ENCODE data around the gene TRIM33.
"Not testable (repeated sequence)": the region's sequence is repeated elsewhere in the genome, so short reads cannot be mapped to it uniquely, and the experiment has no call there.

The TRIM33 gene

GRCh38 chr1:114395863-114396262 is 115.1 kb downstream of the TRIM33 start:
- Histone ChIP-seq H3K4me1 (peaks cover 0 to 8% (median 0%) of the 10 kb centered on the region in 10 experiments; a peak in 1 of 20 replicates), H4K20me1 (no peaks in the 10 kb centered on the region), H3K4me3 (no peak overlapping the region), H3K4me2 (no peak overlapping the region), H3K36me3 (peaks cover 70 to 100% (median 95%) of the 10 kb centered on the region in 11 experiments), H3K9ac (no peak overlapping the region), H3K27ac (no peak overlapping the region), H3K9me3 (replicated peaks in 1 of 11) (peaks cover 0 to under 1% (median 0%) of the 10 kb centered on the region in 11 experiments; a peak in 2 of 22 replicates), H3K27me3 (no peaks in the 10 kb centered on the region)
- TF ChIP-seq Cebpa-rat (IDR thresholded peaks at IDR 0.05): no peak

- no peak for TF ChIP-seq Cebpa-rat (IDR thresholded peaks at IDR 0.05)
- Histone ChIP-seq H3K9me3 (replicated peaks in 1 of 11) (peaks cover 16 to 40% (median 29%) of the 10 kb centered on the region in 11 experiments), H3K27ac (no peak overlapping the region), H3K4me3 (no peak overlapping the region), H3K27me3 (no peaks in the 10 kb centered on the region), H4K20me1 (no peaks in the 10 kb centered on the region), H3K4me1 (no peaks in the 10 kb centered on the region), H3K36me3 (peaks cover 48 to 73% (median 62%) of the 10 kb centered on the region in 11 experiments), H3K4me2 (no peak overlapping the region), H3K9ac (no peak overlapping the region)
Observed at GRCh38 chr1:114390960-114391359, 120.0 kb downstream of the TRIM33 start.

GRCh38 chr1:114390361-114390760 is 120.6 kb downstream of the TRIM33 start:
- no peak overlapping the region for H3K4me3 ChIP-seq
- peaks cover 47 to 71% (median 60%) of the 10 kb centered on the region in 11 experiments for H3K36me3 ChIP-seq
- no peak overlapping the region for H3K4me2 ChIP-seq
- no peaks in the 10 kb centered on the region for H3K27me3 ChIP-seq
- peaks cover 22 to 46% (median 35%) of the 10 kb centered on the region in 11 experiments for H3K9me3 ChIP-seq (replicated peaks in 1 of 11)
- H4K20me1 ChIP-seq: no peaks in the 10 kb centered on the region
- no peak overlapping the region for H3K9ac ChIP-seq
- no peaks in the 10 kb centered on the region for H3K4me1 ChIP-seq
- TF ChIP-seq Cebpa-rat (IDR thresholded peaks at IDR 0.05): no peak
- no peak overlapping the region for H3K27ac ChIP-seq

- H3K36me3 ChIP-seq: peaks cover 29 to 52% (median 43%) of the 10 kb centered on the region in 11 experiments
- no peaks in the 10 kb centered on the region for H3K27me3 ChIP-seq
- H4K20me1 ChIP-seq: no peaks in the 10 kb centered on the region
- H3K4me2 ChIP-seq: no peak overlapping the region
- H3K4me3 ChIP-seq: no peak overlapping the region
- H3K27ac ChIP-seq: no peak overlapping the region
- no peaks in the 10 kb centered on the region for H3K4me1 ChIP-seq
- H3K9ac ChIP-seq: no peak overlapping the region
- no peak for TF ChIP-seq Cebpa-rat (IDR thresholded peaks at IDR 0.05)
- H3K9me3 ChIP-seq (replicated peaks in 1 of 11): peaks cover 40 to 63% (median 52%) of the 10 kb centered on the region in 11 experiments
Observed at GRCh38 chr1:114388432-114389003, 122.5 kb downstream of the TRIM33 start.

- not testable (repeated sequence) for H3K4me1 ChIP-seq, H4K20me1 ChIP-seq, H3K9ac ChIP-seq, H3K27ac ChIP-seq, H3K27me3 ChIP-seq, H3K4me2 ChIP-seq, H3K4me3 ChIP-seq
- Histone ChIP-seq H3K9me3 (replicated peaks in 1 of 11) (peaks cover 40 to 68% (median 52%) of the 10 kb centered on the region in 11 experiments), H3K36me3 (peaks cover 21 to 43% (median 34%) of the 10 kb centered on the region in 11 experiments)
Observed at GRCh38 chr1:114387585-114387984, 123.4 kb downstream of the TRIM33 start.

- Histone ChIP-seq H4K20me1 (no peaks in the 10 kb centered on the region), H3K9me3 (replicated peaks in 1 of 11) (peaks cover 40 to 68% (median 52%) of the 10 kb centered on the region in 11 experiments), H3K9ac (no peak overlapping the region), H3K4me2 (no peak overlapping the region), H3K27ac (no peak overlapping the region), H3K27me3 (no peaks in the 10 kb centered on the region), H3K36me3 (peaks cover 16 to 37% (median 28%) of the 10 kb centered on the region in 11 experiments; a peak in 21 of 22 replicates), H3K4me3 (no peak overlapping the region), H3K4me1 (no peaks in the 10 kb centered on the region)
- TF ChIP-seq Cebpa-rat (IDR thresholded peaks at IDR 0.05): no peak
Observed at GRCh38 chr1:114387010-114387360, 124.0 kb downstream of the TRIM33 start.

- Histone ChIP-seq H3K4me1 (no peaks in the 10 kb centered on the region), H3K27me3 (no peaks in the 10 kb centered on the region), H3K36me3 (peaks cover 11 to 31% (median 22%) of the 10 kb centered on the region in 11 experiments; a peak in 19 of 22 replicates), H3K4me2 (no peak overlapping the region), H3K9me3 (replicated peaks in 1 of 11) (peaks cover 40 to 68% (median 52%) of the 10 kb centered on the region in 11 experiments), H3K27ac (no peak overlapping the region), H3K4me3 (no peak overlapping the region), H4K20me1 (no peaks in the 10 kb centered on the region), H3K9ac (no peak overlapping the region)
- TF ChIP-seq Cebpa-rat (IDR thresholded peaks at IDR 0.05): no peak
Observed at GRCh38 chr1:114386129-114387009, 124.6 kb downstream of the TRIM33 start.

GRCh38 chr1:114384922-114385321 is 126.1 kb downstream of the TRIM33 start:
- no peak overlapping the region for H3K4me3 ChIP-seq
- no peaks in the 10 kb centered on the region for H3K27me3 ChIP-seq
- no peaks in the 10 kb centered on the region for H4K20me1 ChIP-seq
- H3K9ac ChIP-seq: no peak overlapping the region
- no peak overlapping the region for H3K4me2 ChIP-seq
- H3K9me3 ChIP-seq (replicated peaks in 1 of 11): peaks cover 42 to 62% (median 51%) of the 10 kb centered on the region in 11 experiments
- TF ChIP-seq Cebpa-rat (IDR thresholded peaks at IDR 0.05): no peak
- H3K4me1 ChIP-seq: no peaks in the 10 kb centered on the region
- no peak overlapping the region for H3K27ac ChIP-seq
- peaks cover 0 to 17% (median 8%) of the 10 kb centered on the region in 11 experiments; a peak in 15 of 22 replicates for H3K36me3 ChIP-seq

GRCh38 chr1:114379987-114380386 is 131.0 kb downstream of the TRIM33 start:
- H3K9ac ChIP-seq: no peak overlapping the region
- no peaks in the 10 kb centered on the region for H3K27me3 ChIP-seq
- peaks cover 0 to 9% (median 0%) of the 10 kb centered on the region in 11 experiments; a peak in 3 of 22 replicates for H3K36me3 ChIP-seq
- H3K4me1 ChIP-seq: no peaks in the 10 kb centered on the region
- H3K4me2 ChIP-seq: no peak overlapping the region
- H3K27ac ChIP-seq: no peak overlapping the region
- no peak overlapping the region for H3K4me3 ChIP-seq
- H3K9me3 ChIP-seq (replicated peaks in 1 of 11): peaks cover 51 to 68% (median 63%) of the 10 kb centered on the region in 11 experiments
- no peak for TF ChIP-seq Cebpa-rat (IDR thresholded peaks at IDR 0.05)
- H4K20me1 ChIP-seq: no peaks in the 10 kb centered on the region
